ENCODE results near the gene ZNF682. TPM values are rescaled to one million over a fixed set of nuclear protein-coding genes. Genes with fewer than 3 reads are reported as not detected.

ZNF682 gene
- total and polyA plus RNA-seq, 2 of the 13 experiments (the other 11 are each of a cell fraction or from before 2014, with no cell fraction given), result 2.0 to 7.2 TPM

- TF ChIP-seq REST (IDR thresholded peaks at IDR 0.05; ENCODE audit: borderline replicate concordance in 1 of 2, low read depth in 1 of 2, low read length in 2 of 2), result no peak
- no peak for TF ChIP-seq MLLT10 (CRISPR knock-in tag; IDR thresholded peaks at IDR 0.05)
- TF ChIP-seq DR1 (CRISPR knock-in tag; IDR thresholded peaks at IDR 0.05), result no peak
- 0 out of 2 replicates have a peak, but pooled peaks have one; percentile 21 for TF ChIP-seq ELF3 (CRISPR knock-in tag; IDR thresholded peaks at IDR 0.05)
- no peak for TF ChIP-seq ZNF513 (CRISPR knock-in tag; conservative IDR thresholded peaks at IDR 0.05)
- TF ChIP-seq SOX13 (IDR thresholded peaks at IDR 0.05), result no peak
- no peak for TF ChIP-seq SOX13 (CRISPR knock-in tag; conservative IDR thresholded peaks at IDR 0.05 in 1 of 2, IDR thresholded peaks at IDR 0.05 in 1 of 2)
- peak; percentile 45; the same call in 1 of the 2 replicates for TF ChIP-seq SUZ12 (IDR thresholded peaks at IDR 0.05; ENCODE audit: low read depth, low read length)
- TF ChIP-seq ZBTB8A (CRISPR knock-in tag; IDR thresholded peaks at IDR 0.05; ENCODE audit: borderline replicate concordance, low read depth), result no peak
- peak; percentile 50 for TF ChIP-seq YY1 (IDR thresholded peaks at IDR 0.05; ENCODE audit: insufficient read depth, insufficient replicate concordance, low read depth, low read length)
- TF ChIP-seq TAF1 (CRISPR knock-in tag; IDR thresholded peaks at IDR 0.05), result no peak; the same call in 1 of the 2 replicates
- TF ChIP-seq NR1H2 (CRISPR knock-in tag; IDR thresholded peaks at IDR 0.05; ENCODE audit: borderline replicate concordance, low read depth), result no peak
- no peak for TF ChIP-seq HNF4G (IDR thresholded peaks at IDR 0.05; ENCODE audit: borderline replicate concordance, low read depth, low read length)
- no peak for TF ChIP-seq HNF4G (CRISPR knock-in tag; IDR thresholded peaks at IDR 0.05; ENCODE audit: borderline replicate concordance, low read depth)
- peak; percentile 35; the same call in 1 of the 2 replicates for TF ChIP-seq ZFX (CRISPR knock-in tag; IDR thresholded peaks at IDR 0.05; ENCODE audit: low read depth)
- no peak for TF ChIP-seq NPAS2 (CRISPR knock-in tag; IDR thresholded peaks at IDR 0.05; ENCODE audit: borderline replicate concordance)
- no peak for TF ChIP-seq ATF7-NPFF (CRISPR knock-in tag; IDR thresholded peaks at IDR 0.05; ENCODE audit: low read depth)
- no peak for TF ChIP-seq ZNF879 (CRISPR knock-in tag; IDR thresholded peaks at IDR 0.05)
- TF ChIP-seq SP2 (CRISPR knock-in tag; IDR thresholded peaks at IDR 0.05), result no peak; the same call in 1 of the 2 replicates
These were observed 12.8 kb upstream of the ZNF682 start (continued) for GRCh38 chr19:20051841-20052768.

Data from HepG2 (cell line).